ENCODE results near the gene PPP1R9A. TPM values are rescaled to one million over a fixed set of nuclear protein-coding genes. Genes with fewer than 3 reads are reported as not detected.

The PPP1R9A gene
- total and polyA plus RNA-seq, 12 donors = 1.4 to 41.9 (median 29.1) TPM

DNA sequence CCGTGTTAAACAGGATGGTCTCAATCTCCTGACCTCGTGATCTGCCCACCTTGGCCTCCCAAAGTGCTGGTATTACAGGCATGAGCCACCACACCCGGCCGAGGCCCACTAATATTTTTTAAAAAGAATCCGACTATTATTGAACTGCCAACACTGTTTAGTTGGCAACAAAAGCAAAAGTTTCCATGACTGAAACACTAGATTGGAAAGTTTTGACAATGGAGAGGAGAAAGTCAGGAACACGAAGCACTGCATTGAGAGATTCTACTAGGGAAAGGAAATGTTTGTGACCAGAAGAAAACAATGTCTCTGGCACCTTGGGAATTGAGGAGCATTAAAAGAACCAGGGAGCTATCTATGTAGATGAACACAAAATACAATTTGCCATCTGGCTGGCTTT, 13.7 kb upstream of the PPP1R9A start:
- no peaks in the 10 kb centered on the region for H3K27me3 ChIP-seq
- no peak overlapping the region for H3K27ac ChIP-seq
- TF ChIP-seq, protein P1, sequence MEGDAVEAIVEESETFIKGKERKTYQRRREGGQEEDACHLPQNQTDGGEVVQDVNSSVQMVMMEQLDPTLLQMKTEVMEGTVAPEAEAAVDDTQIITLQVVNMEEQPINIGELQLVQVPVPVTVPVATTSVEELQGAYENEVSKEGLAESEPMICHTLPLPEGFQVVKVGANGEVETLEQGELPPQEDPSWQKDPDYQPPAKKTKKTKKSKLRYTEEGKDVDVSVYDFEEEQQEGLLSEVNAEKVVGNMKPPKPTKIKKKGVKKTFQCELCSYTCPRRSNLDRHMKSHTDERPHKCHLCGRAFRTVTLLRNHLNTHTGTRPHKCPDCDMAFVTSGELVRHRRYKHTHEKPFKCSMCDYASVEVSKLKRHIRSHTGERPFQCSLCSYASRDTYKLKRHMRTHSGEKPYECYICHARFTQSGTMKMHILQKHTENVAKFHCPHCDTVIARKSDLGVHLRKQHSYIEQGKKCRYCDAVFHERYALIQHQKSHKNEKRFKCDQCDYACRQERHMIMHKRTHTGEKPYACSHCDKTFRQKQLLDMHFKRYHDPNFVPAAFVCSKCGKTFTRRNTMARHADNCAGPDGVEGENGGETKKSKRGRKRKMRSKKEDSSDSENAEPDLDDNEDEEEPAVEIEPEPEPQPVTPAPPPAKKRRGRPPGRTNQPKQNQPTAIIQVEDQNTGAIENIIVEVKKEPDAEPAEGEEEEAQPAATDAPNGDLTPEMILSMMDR (IDR thresholded peaks at IDR 0.05) = no peak
- 81% methylated on average over 6 of the region's 6 CpGs for WGBS, 2 donors
- intact Hi-C loops (cut with DNase I) = no loop called here
- H3K36me3 ChIP-seq = no peaks in the 10 kb centered on the region
- DNase-seq (no peak), ATAC-seq (no peak)
- H3K9me3 ChIP-seq = no peaks in the 10 kb centered on the region
- no peak overlapping the region for H3K4me3 ChIP-seq
- H3K4me1 ChIP-seq = peaks cover 0 to 17% (median 5%) of the 10 kb centered on the region in 9 donors

DNA sequence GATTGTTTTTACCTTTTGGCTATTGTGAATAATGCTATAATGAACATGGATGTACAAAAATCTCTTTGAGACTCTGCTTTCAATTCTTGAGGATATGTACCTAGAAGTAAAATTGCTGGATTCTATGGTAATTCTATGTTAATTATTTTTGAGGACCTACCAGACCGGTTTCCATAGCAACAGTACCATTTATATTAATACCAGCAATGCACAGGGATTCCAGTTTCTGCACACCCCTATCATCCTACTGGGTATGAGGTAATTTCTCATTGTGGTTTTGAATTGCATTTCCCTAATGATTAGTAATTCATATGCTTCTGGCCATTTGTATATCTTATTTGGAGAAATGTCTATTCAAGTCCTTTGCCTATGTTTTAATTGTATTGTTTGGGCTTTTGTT, 9.9 kb upstream of the PPP1R9A start:
- H3K4me3 ChIP-seq = no peak overlapping the region

DNA sequence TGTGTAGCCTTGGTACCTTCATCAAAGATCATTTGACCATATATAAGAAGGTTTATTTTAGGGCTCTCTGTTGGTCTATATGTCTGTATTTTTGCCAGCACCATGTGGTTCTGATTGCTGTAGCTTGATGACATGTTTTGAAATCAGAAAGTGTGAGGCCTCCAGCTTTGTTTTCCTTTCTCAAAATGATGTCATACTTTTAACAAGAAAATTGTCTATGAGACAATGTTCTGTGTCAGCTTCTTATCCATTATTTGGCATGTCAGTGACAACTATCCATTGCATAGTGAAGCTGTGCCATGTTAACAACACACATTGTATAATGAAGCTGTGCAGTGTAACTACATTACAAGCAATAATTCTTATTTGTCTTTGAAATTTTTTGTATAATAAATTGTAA, 9.1 kb upstream of the PPP1R9A start:
- TF ChIP-seq, protein P1 (IDR thresholded peaks at IDR 0.05) = no peak
- no peak overlapping the region for H3K27ac ChIP-seq
- ATAC-seq = no peak
- no peak overlapping the region for H3K4me3 ChIP-seq
- H3K36me3 ChIP-seq = no peaks in the 10 kb centered on the region
- DNase-seq = no peak
- intact Hi-C loops (cut with DNase I) = no loop called here
- H3K4me1 ChIP-seq = no peaks in the 10 kb centered on the region
- no peaks in the 10 kb centered on the region for H3K27me3 ChIP-seq
- H3K9me3 ChIP-seq = no peaks in the 10 kb centered on the region

More for the DNA sequence above, 9.9 kb upstream of the PPP1R9A start:
- TF ChIP-seq, protein P1 (IDR thresholded peaks at IDR 0.05) = no peak
- no peak for DNase-seq
- H3K27me3 ChIP-seq = no peaks in the 10 kb centered on the region
- H3K4me1 ChIP-seq = no peaks in the 10 kb centered on the region
- no peaks in the 10 kb centered on the region for H3K9me3 ChIP-seq
- H3K27ac ChIP-seq = no peak overlapping the region
- 92% methylated on average over 1 of the region's 1 CpG for WGBS, 2 donors
- no peaks in the 10 kb centered on the region for H3K36me3 ChIP-seq
- ATAC-seq = no peak
- intact Hi-C loops (cut with DNase I) = no loop called here

DNA sequence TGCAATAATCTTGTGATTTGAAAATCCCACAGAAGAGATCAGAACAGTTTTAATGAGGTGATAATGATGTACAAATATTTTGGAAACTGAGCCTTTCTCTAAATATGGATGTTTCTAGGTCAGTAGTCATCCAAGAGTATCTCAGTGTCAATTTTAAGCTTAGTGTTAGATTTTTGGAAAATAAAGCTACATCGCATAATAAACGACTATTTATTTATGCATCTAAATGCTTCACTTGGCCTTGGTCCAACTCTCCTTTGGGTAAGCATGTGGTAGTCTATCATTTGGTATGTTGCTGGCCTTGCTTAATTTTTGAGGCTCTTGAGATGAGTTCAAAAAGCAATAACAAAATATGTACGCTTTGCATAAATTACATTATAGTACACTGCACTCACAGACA, 5.4 kb upstream of the PPP1R9A start:
- H3K36me3 ChIP-seq = no peaks in the 10 kb centered on the region
- H3K4me3 ChIP-seq = no peak overlapping the region
- TF ChIP-seq, protein P1 (IDR thresholded peaks at IDR 0.05) = no peak
- peaks cover 0 to under 1% (median 0%) of the 10 kb centered on the region in 9 donors for H3K4me1 ChIP-seq
- no peak overlapping the region for H3K27ac ChIP-seq
- DNase-seq (no peak), ATAC-seq (no peak)
- no peaks in the 10 kb centered on the region for H3K9me3 ChIP-seq
- 90 to 91% methylated on average over 3 of the region's 3 CpGs for WGBS, 2 donors
- intact Hi-C loops (cut with DNase I) = loop anchor here in 1 of 10 donors (10.0 kb wide), 1 partner anchor 63 kb away; no protein-coding TSS in a partner anchor
- peaks cover 0 to 9% (median 0%) of the 10 kb centered on the region in 7 donors for H3K27me3 ChIP-seq

Data from heart right ventricle (tissue), 16 donors.